ENCODE data around the gene PEX11A.
A peak's percentile ranks its signal among the peaks of the same experiment; 100 is the strongest.

PEX11A gene

GRCh38 chr15:89690276-89691218, at the start of gene PEX11A, which contains the start of gene WDR93:
TSS of gene PEX11A (minus strand) at chr15:89690754. CDS start at chr15:89690632, 122 bp downstream.
TSS of gene WDR93 (plus strand) at chr15:89690811. CDS start at chr15:89701747, 10,936 bp downstream.
- H3K27me3 Mint-ChIP-seq = no peaks in the 10 kb centered on the region
- peaks cover 16% of the 10 kb centered on the region for H3K4me1 Mint-ChIP-seq (ENCODE audit: low read depth)
- peak within 1 kb of the TSS; percentile 40 for H3K27ac Mint-ChIP-seq
- H3K36me3 Mint-ChIP-seq (ENCODE audit: low read depth) = no peaks in the 10 kb centered on the region
- H3K4me3 Mint-ChIP-seq = peak within 1 kb of the TSS; percentile 86
- no peaks in the 10 kb centered on the region for H3K9me3 Mint-ChIP-seq

GRCh38 chr15:89740137-89740536, 49.6 kb upstream of the PEX11A start:
- H3K27ac Mint-ChIP-seq = no peak overlapping the region

GRCh38 chr15:89735773-89736172, 45.2 kb upstream of the PEX11A start:
- H3K27ac Mint-ChIP-seq = no peak overlapping the region
- no peak overlapping the region for H3K4me3 Mint-ChIP-seq
- no peaks in the 10 kb centered on the region for H3K9me3 Mint-ChIP-seq
- H3K36me3 Mint-ChIP-seq (ENCODE audit: low read depth) = no peaks in the 10 kb centered on the region
- H3K27me3 Mint-ChIP-seq = peaks cover 10% of the 10 kb centered on the region
- H3K4me1 Mint-ChIP-seq (ENCODE audit: low read depth) = no peaks in the 10 kb centered on the region

More at GRCh38 chr15:89740137-89740536, 49.6 kb upstream of the PEX11A start:
- H3K4me1 Mint-ChIP-seq (ENCODE audit: low read depth) = no peaks in the 10 kb centered on the region
- no peaks in the 10 kb centered on the region for H3K36me3 Mint-ChIP-seq (ENCODE audit: low read depth)
- peaks cover 6% of the 10 kb centered on the region for H3K27me3 Mint-ChIP-seq
- H3K9me3 Mint-ChIP-seq = no peaks in the 10 kb centered on the region
- H3K4me3 Mint-ChIP-seq = no peak overlapping the region

GRCh38 chr15:89732451-89733172, 42.1 kb upstream of the PEX11A start:
- H3K27ac Mint-ChIP-seq = no peak overlapping the region
- H3K9me3 Mint-ChIP-seq = no peaks in the 10 kb centered on the region
- H3K4me3 Mint-ChIP-seq = no peak overlapping the region
- H3K27me3 Mint-ChIP-seq = peaks cover 10% of the 10 kb centered on the region
- no peaks in the 10 kb centered on the region for H3K4me1 Mint-ChIP-seq (ENCODE audit: low read depth)
- H3K36me3 Mint-ChIP-seq (ENCODE audit: low read depth) = no peaks in the 10 kb centered on the region

- no peak overlapping the region for H3K4me3 Mint-ChIP-seq
- no peaks in the 10 kb centered on the region for H3K9me3 Mint-ChIP-seq
- H3K27ac Mint-ChIP-seq = no peak overlapping the region
- peaks cover 5% of the 10 kb centered on the region for H3K27me3 Mint-ChIP-seq
- no peaks in the 10 kb centered on the region for H3K36me3 Mint-ChIP-seq (ENCODE audit: low read depth)
- no peaks in the 10 kb centered on the region for H3K4me1 Mint-ChIP-seq (ENCODE audit: low read depth)
Observed at GRCh38 chr15:89731275-89731674, 40.7 kb upstream of the PEX11A start.

- no peak overlapping the region for H3K27ac Mint-ChIP-seq
- peaks cover 4% of the 10 kb centered on the region for H3K36me3 Mint-ChIP-seq (ENCODE audit: low read depth)
- H3K27me3 Mint-ChIP-seq = peaks cover 5% of the 10 kb centered on the region
- H3K4me1 Mint-ChIP-seq (ENCODE audit: low read depth) = no peaks in the 10 kb centered on the region
- H3K4me3 Mint-ChIP-seq = no peak overlapping the region
- peaks cover 4% of the 10 kb centered on the region for H3K9me3 Mint-ChIP-seq
Observed at GRCh38 chr15:89728254-89728653, 37.7 kb upstream of the PEX11A start.

- no peak overlapping the region for H3K27ac Mint-ChIP-seq
- no peaks in the 10 kb centered on the region for H3K4me1 Mint-ChIP-seq (ENCODE audit: low read depth)
- no peak overlapping the region for H3K4me3 Mint-ChIP-seq
- H3K9me3 Mint-ChIP-seq = peaks cover 4% of the 10 kb centered on the region
- H3K27me3 Mint-ChIP-seq = peaks cover 17% of the 10 kb centered on the region
- H3K36me3 Mint-ChIP-seq (ENCODE audit: low read depth) = peaks cover 4% of the 10 kb centered on the region
Observed at GRCh38 chr15:89725064-89725463, 34.5 kb upstream of the PEX11A start.

- no peaks in the 10 kb centered on the region for H3K4me1 Mint-ChIP-seq (ENCODE audit: low read depth)
- no peak overlapping the region for H3K27ac Mint-ChIP-seq
- H3K4me3 Mint-ChIP-seq = no peak overlapping the region
- H3K9me3 Mint-ChIP-seq = peaks cover 4% of the 10 kb centered on the region
- peaks cover 17% of the 10 kb centered on the region for H3K27me3 Mint-ChIP-seq
- peaks cover 4% of the 10 kb centered on the region for H3K36me3 Mint-ChIP-seq (ENCODE audit: low read depth)
Observed at GRCh38 chr15:89724621-89725020, 34.1 kb upstream of the PEX11A start.

GRCh38 chr15:89723031-89723430, 32.5 kb upstream of the PEX11A start:
- Mint-ChIP-seq H3K9me3 (peaks cover 4% of the 10 kb centered on the region), H3K27ac (no peak overlapping the region), H3K27me3 (peaks cover 17% of the 10 kb centered on the region), H3K36me3 (ENCODE audit: low read depth) (peaks cover 4% of the 10 kb centered on the region), H3K4me3 (no peak overlapping the region), H3K4me1 (ENCODE audit: low read depth) (no peaks in the 10 kb centered on the region)

- H3K9me3 Mint-ChIP-seq = no peaks in the 10 kb centered on the region
- no peak overlapping the region for H3K27ac Mint-ChIP-seq
- no peaks in the 10 kb centered on the region for H3K4me1 Mint-ChIP-seq (ENCODE audit: low read depth)
- no peaks in the 10 kb centered on the region for H3K27me3 Mint-ChIP-seq
- H3K4me3 Mint-ChIP-seq = no peak overlapping the region
- no peaks in the 10 kb centered on the region for H3K36me3 Mint-ChIP-seq (ENCODE audit: low read depth)
Observed at GRCh38 chr15:89714775-89715174, 24.2 kb upstream of the PEX11A start.

GRCh38 chr15:89707577-89707976, 17.0 kb upstream of the PEX11A start:
- no peaks in the 10 kb centered on the region for H3K36me3 Mint-ChIP-seq (ENCODE audit: low read depth)
- no peak overlapping the region for H3K27ac Mint-ChIP-seq
- no peak overlapping the region for H3K4me3 Mint-ChIP-seq
- H3K9me3 Mint-ChIP-seq = no peaks in the 10 kb centered on the region
- H3K27me3 Mint-ChIP-seq = peaks cover 36% of the 10 kb centered on the region
- no peaks in the 10 kb centered on the region for H3K4me1 Mint-ChIP-seq (ENCODE audit: low read depth)

- peaks cover 43% of the 10 kb centered on the region for H3K27me3 Mint-ChIP-seq
- H3K4me3 Mint-ChIP-seq = no peak overlapping the region
- H3K9me3 Mint-ChIP-seq = no peaks in the 10 kb centered on the region
- H3K27ac Mint-ChIP-seq = no peak overlapping the region
- no peaks in the 10 kb centered on the region for H3K4me1 Mint-ChIP-seq (ENCODE audit: low read depth)
- H3K36me3 Mint-ChIP-seq (ENCODE audit: low read depth) = no peaks in the 10 kb centered on the region
Observed at GRCh38 chr15:89704411-89704810, 13.9 kb upstream of the PEX11A start.

GRCh38 chr15:89695198-89695597, 4.6 kb upstream of the PEX11A start:
- no peaks in the 10 kb centered on the region for H3K36me3 Mint-ChIP-seq (ENCODE audit: low read depth)
- peaks cover 9% of the 10 kb centered on the region for H3K27me3 Mint-ChIP-seq
- no peaks in the 10 kb centered on the region for H3K9me3 Mint-ChIP-seq
- H3K4me1 Mint-ChIP-seq (ENCODE audit: low read depth) = peaks cover 8% of the 10 kb centered on the region
- H3K4me3 Mint-ChIP-seq = no peak overlapping the region
- no peak overlapping the region for H3K27ac Mint-ChIP-seq

GRCh38 chr15:89693696-89694095, 3.1 kb upstream of the PEX11A start:
- H3K27ac Mint-ChIP-seq = no peak overlapping the region
- no peaks in the 10 kb centered on the region for H3K9me3 Mint-ChIP-seq
- H3K27me3 Mint-ChIP-seq = peaks cover 4% of the 10 kb centered on the region
- peaks cover 16% of the 10 kb centered on the region for H3K4me1 Mint-ChIP-seq (ENCODE audit: low read depth)
- H3K36me3 Mint-ChIP-seq (ENCODE audit: low read depth) = no peaks in the 10 kb centered on the region
- H3K4me3 Mint-ChIP-seq = no peak overlapping the region

- Mint-ChIP-seq H3K4me1 (ENCODE audit: low read depth) (peaks cover 16% of the 10 kb centered on the region), H3K4me3 (no peak overlapping the region), H3K27me3 (peaks cover 4% of the 10 kb centered on the region), H3K27ac (no peak overlapping the region), H3K9me3 (no peaks in the 10 kb centered on the region), H3K36me3 (ENCODE audit: low read depth) (no peaks in the 10 kb centered on the region)
Observed at GRCh38 chr15:89693091-89693490, 2.5 kb upstream of the PEX11A start.
